ENCODE measurements around the gene CXXC4. TPM values are rescaled to one million over a fixed set of nuclear protein-coding genes. Genes with fewer than 3 reads are reported as not detected.

The CXXC4 gene
- total RNA-seq, 4 donors from 2014 or later: 0.17 to 0.91 (median 0.50) TPM

- no peak for DNase-seq (ENCODE audit: low spot score in 2 of 2)
- WGBS, 2 donors: 86 to 89% methylated on average over 2 of the region's 2 CpGs
- intact Hi-C loops (cut with DNase I; ENCODE audit: low total_unique reads): no loop called here
- TF ChIP-seq POLR2A (IDR thresholded peaks at IDR 0.05): no peak
- TF ChIP-seq CTCF (IDR thresholded peaks at IDR 0.05): no peak
- H3K4me3 ChIP-seq (ENCODE audit: low read depth, poor library complexity, severe bottlenecking): no peak overlapping the region
Observed at GRCh38 chr4:104502471-104502870, 7.8 kb upstream of the CXXC4 start.

GRCh38 chr4:104501290-104501689 is 6.6 kb upstream of the CXXC4 start:
- intact Hi-C loops (cut with DNase I; ENCODE audit: low total_unique reads): no loop called here
- WGBS, 2 donors: 60 to 62% methylated on average over 3 of the region's 3 CpGs

GRCh38 chr4:104500442-104500841 is 5.7 kb upstream of the CXXC4 start:
- no peak for DNase-seq (ENCODE audit: low spot score in 2 of 2)
- intact Hi-C loops (cut with DNase I; ENCODE audit: low total_unique reads): no loop called here
- WGBS, 2 donors: 64 to 70% methylated on average over 5 of the region's 5 CpGs
- TF ChIP-seq CTCF (IDR thresholded peaks at IDR 0.05): no peak
- no peak for TF ChIP-seq POLR2A (IDR thresholded peaks at IDR 0.05)
- H3K4me3 ChIP-seq (ENCODE audit: low read depth, poor library complexity, severe bottlenecking): no peak overlapping the region

More at GRCh38 chr4:104501290-104501689, 6.6 kb upstream of the CXXC4 start:
- TF ChIP-seq CTCF (IDR thresholded peaks at IDR 0.05) (no peak), POLR2A (IDR thresholded peaks at IDR 0.05) (no peak)
- no peak overlapping the region for H3K4me3 ChIP-seq (ENCODE audit: low read depth, poor library complexity, severe bottlenecking)
- no peak for DNase-seq (ENCODE audit: low spot score in 2 of 2)

- 27 to 28% methylated on average over 5 of the region's 5 CpGs for whole genome bisulfite sequencing, 2 donors
- no peak for DNase-seq (ENCODE audit: low spot score in 2 of 2)
- intact Hi-C loops (cut with DNase I; ENCODE audit: low total_unique reads): no loop called here
- H3K4me3 ChIP-seq (ENCODE audit: low read depth, poor library complexity, severe bottlenecking): no peak overlapping the region
- no peak for TF ChIP-seq POLR2A (IDR thresholded peaks at IDR 0.05)
Observed at GRCh38 chr4:104494185-104494584, 509 bp downstream of the CXXC4 start.

GRCh38 chr4:104493081-104493831 is 1.4 kb downstream of the CXXC4 start:
- intact Hi-C loops (cut with DNase I; ENCODE audit: low total_unique reads): no loop called here
- H3K4me3 ChIP-seq (ENCODE audit: low read depth, poor library complexity, severe bottlenecking): no peak overlapping the region
- TF ChIP-seq POLR2A (IDR thresholded peaks at IDR 0.05): no peak
- TF ChIP-seq CTCF (IDR thresholded peaks at IDR 0.05): no peak
- no peak for DNase-seq (ENCODE audit: low spot score in 2 of 2)
- 91 to 94% methylated on average over 3 of the region's 3 CpGs for WGBS, 2 donors

GRCh38 chr4:104492183-104492771 is 2.4 kb downstream of the CXXC4 start:
- no peak for DNase-seq (ENCODE audit: low spot score in 2 of 2)
- intact Hi-C loops (cut with DNase I; ENCODE audit: low total_unique reads): no loop called here
- H3K4me3 ChIP-seq (ENCODE audit: low read depth, poor library complexity, severe bottlenecking): no peak overlapping the region
- 14 to 18% methylated on average over 7 of the region's 7 CpGs for WGBS, 2 donors
- TF ChIP-seq CTCF (IDR thresholded peaks at IDR 0.05) (no peak), POLR2A (IDR thresholded peaks at IDR 0.05) (no peak)
